Stimulated activated CD4-positive, alpha-beta T cell treated with anti-CD3 and anti-CD28 coated beads, Interleukin-12 subunit alpha, Interleukin-12 subunit beta, amount 100 ng/mL, for 24 hours (primary cell): ENCODE data around the gene RAB40C.
A peak's percentile ranks its signal among the peaks of the same experiment; 100 is the strongest.
"Not testable (repeated sequence)": the region's sequence is repeated elsewhere in the genome, so short reads cannot be mapped to it uniquely, and the experiment has no call there.

ENCODE experiments used
- DNase-seq, 2 experiments: peaks; one replicate each; pipeline ENCODE4 v3.0.0-alpha.2; 2020; ENCODE audit warnings: low read depth in 2 of 2

The RAB40C gene

GRCh38 chr16:590815-591200 lies 942 bp downstream of the RAB40C start:
- no peak for DNase-seq

- no peak for DNase-seq
Measured at GRCh38 chr16:591231-591630, 1.4 kb downstream of the RAB40C start.

DNA sequence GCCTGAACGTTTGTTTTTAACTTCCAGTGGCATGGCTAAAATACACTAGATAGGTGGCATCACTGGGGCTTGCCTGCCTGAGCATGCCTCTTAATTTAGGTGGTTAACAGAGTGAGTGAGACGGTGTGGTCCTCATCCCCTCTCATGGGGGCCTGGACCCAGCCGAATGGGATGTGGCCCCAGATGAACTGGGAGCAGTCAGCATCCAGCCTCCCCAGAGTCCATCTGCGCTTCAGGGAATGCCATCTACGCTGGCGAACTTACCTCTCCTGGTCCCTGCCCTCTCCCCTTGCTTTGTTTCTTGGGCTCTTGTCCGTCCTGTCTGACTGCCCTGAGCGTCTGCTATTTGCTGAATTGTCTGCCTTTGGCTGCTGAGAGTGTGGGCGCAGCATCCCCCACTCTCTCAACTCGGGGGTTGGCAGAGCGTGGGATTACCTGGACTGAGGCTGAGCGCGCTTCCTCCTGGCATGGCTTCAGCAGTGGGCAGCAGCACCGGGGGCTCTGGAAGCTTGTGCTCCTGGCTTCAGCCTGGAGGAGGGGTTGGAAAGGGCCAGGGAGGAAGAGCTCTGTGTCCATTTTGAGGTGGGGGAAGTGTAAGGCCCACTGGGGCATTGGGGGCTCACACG lies 2.1 kb downstream of the RAB40C start:
- no peak for DNase-seq

- no peak for DNase-seq
Measured at GRCh38 chr16:592518-593306, 2.8 kb downstream of the RAB40C start.

DNA sequence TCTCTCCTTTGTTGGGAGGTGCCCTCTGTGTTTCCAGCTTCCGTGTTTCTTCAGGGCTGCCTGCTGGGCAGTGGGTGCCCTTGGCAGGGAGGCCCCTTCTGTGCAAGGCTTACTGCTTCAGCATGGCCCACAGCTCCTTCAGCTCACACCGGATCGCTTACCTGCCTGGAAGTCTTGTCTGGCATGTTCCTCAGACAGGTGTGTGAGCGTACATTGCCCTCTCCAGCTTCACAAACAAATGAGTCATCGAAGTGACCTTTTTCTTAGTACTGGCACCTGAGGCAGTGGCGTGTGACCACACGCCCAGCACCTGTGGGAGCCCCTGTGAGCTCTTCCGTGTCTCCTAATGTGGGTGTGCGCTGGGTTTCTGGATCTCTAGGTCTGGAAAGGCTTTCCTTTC lies 3.5 kb downstream of the RAB40C start:
- DNase-seq: no peak

- DNase-seq: no peak
Measured at GRCh38 chr16:593807-594206, 3.9 kb downstream of the RAB40C start.

DNA sequence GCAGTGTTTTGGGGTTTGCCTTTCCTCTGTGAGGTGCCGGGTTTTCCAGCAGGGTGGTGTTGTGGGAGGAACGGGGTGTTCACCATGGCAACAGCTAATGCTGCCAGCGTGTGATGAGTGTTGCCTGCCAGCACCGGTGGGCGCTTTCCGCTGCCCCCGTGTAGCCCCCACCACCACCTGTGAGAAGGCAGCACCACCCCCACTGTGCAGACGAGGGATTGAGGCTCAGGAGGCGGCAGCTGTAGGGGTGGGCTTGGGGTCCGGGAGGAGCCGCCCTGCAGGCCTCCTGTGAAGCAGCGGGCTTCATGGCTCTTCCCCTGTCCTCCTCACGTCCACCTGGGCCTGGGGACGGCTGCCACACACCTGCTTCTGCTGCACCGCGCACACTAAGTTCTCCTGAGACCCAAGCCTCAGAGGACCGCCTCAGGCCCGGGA lies 5.2 kb downstream of the RAB40C start:
- DNase-seq: no peak

DNA sequence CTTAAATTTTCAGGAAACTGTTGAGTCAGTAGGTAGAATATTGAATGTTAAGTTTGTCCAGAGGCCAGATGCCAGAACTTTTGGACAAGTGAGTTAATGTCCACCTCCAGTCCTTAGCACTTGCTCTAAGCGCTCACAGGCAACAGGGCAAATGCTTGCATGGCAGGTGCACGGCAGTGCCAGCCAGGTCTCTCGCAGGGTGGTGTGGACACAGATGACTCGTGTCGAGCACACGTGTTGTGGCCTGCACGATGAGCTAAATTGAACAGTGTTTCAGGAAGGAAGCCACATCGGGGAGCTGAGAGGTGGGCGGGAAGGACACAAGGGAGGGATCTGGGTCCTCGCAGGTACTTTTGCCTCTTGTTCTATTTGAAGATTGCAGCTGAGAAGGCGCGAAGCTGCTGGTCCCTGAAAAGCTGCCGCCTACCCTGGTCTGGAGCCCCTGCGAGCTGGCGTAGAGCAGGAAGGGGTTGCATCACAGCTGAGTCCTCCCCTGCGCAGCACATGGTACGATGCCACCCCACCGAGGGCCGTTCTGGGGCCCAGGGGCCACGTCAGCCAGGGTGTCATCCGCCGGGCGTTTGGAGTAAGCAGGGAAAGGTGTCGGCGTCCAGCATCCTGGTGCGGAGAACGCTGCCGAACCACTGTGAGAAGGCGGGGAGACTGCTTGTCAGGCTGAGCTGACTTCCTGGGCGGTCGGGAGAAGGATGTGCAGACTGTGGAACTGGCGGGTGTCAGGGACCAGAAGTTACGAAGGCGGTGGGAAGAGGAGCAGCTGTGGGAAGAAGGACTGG lies 6.3 kb downstream of the RAB40C start:
- DNase-seq: no peak

DNA sequence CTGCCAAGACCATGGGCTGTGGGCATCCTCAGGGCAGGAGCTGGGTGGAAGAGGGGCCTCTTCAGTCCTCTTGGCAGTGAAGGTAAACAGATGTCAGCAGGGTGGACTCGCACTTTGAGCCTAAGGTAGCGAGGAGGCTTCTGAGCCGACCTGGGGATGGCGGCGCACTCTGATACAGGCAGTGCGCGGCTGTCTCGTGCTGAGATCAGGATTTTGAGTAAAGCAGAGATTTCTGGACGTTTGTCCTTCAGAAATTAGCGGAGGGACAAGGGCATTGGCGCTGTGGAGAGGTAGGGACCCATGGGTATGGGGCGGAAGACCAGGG lies 6.8 kb downstream of the RAB40C start:
- no peak for DNase-seq

- DNase-seq: not testable (repeated sequence)
Measured at GRCh38 chr16:597655-598054, 7.8 kb downstream of the RAB40C start.

- no peak for DNase-seq
Measured at GRCh38 chr16:598823-599739, 9.2 kb downstream of the RAB40C start.

DNA sequence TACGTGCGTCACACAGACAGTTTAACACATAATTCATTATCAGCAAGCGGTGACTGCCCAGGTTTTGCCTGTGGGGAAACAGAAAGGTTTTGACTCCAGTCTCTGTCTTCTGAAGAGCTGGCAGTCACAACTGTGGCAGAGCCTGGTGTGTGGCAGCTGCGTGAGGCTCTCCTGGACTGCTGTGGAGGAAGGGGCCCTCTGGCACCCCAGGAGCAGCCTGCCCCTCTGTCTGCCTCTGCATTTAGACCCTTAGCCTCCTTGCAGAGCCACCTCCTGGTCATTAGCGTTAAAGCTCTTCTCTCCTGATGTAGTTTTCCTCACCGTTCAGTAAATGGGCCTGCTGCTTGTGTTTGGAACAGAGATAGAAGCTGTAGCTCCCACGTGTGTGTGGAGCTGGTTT lies 10.9 kb downstream of the RAB40C start:
- no peak for DNase-seq

GRCh38 chr16:603933-604332 lies 14.1 kb downstream of the RAB40C start:
- DNase-seq: no peak

GRCh38 chr16:606656-607307 lies 16.9 kb downstream of the RAB40C start:
- DNase-seq: no peak

DNA sequence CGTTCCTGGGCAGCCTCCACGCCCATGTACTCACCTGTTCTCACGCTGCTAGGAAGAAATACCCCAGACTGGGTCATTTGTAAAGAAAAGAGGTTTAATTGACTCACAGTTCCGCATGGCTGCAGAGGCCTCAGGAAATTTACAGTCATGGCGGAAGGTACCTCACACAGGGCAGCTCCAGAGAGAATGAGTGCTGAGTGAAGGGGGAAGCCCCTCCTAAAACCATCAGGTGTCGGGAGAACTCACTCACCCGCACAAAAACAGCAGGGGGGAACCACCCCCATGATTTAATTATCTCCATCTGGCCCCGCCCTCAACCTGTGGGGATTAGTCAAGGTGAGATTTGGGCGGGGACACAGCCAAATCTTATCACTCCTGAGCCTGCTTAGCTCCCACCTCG lies 18.2 kb downstream of the RAB40C start:
- DNase-seq: peak in 1 of 2 experiments; percentile 44

GRCh38 chr16:609316-609715 lies 19.4 kb downstream of the RAB40C start:
- no peak for DNase-seq

DNA sequence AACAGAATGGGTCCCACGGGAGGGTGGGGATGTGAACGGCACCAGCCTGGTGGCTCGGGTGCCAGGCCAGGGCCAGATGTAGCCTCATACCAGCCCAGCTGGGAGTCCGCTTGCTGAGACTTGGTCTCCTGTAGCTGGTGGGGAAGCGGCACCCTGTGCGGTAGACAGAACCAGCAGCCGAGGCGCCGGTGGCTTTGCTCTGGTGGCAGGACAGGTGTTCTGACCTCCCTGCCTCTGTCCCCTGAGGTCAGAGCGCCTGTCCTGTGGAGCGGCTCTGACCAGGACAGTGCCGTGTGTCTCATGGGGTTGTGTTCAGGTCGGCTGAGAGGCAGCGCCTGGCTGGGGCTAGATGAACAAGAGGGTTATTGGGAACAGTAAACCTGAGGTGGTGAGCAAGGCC lies 20.1 kb downstream of the RAB40C start:
- no peak for DNase-seq

GRCh38 chr16:610513-611381 lies 20.9 kb downstream of the RAB40C start:
- peak in 1 of 2 experiments; percentile 32 for DNase-seq

DNA sequence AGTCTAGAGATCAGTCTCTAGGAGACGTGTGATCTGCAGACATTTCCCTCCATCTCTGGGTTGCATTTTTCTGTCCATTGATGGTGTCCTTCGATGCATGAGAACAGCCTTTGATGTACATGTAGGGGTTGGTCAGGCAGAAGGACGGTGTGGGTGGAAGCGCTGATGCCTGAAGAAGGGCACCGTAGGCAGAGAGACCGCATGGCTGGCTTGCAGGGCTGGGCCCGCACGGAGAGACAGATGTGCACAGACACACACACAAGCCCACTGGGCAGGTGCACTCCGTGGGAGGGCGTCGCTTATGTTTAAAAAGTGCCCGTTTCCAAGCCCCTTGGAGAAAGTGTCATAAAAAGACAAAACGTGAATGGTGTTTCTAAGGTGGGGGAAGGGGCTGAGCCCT lies 25.3 kb downstream of the RAB40C start:
- no peak for DNase-seq
